BJ (cell line): ENCODE measurements around the gene MACF1. TPM values are rescaled to one million over a fixed set of nuclear protein-coding genes. Genes with fewer than 3 reads are reported as not detected.
A peak's percentile ranks its signal among the peaks of the same experiment; 100 is the strongest.

Experiments
- CTCF ChIA-PET: fragments of 350-600 bp; formaldehyde crosslinking; extraction: SDS; loops from one replicate; lab custom pipeline; 2021; ENCODE audit warnings: antibody characterized with exemption, inconsistent platforms; lab: Yijun Ruan, JAX
- POLR2A ChIA-PET: fragments of 300-600 bp; sonication (Branson Sonifier 250); formaldehyde crosslinking; extraction: SDS; loops from one replicate; lab custom pipeline; 2021; ENCODE audit warnings: antibody characterized with exemption; lab: Charles Lee
- DNase-seq: peaks from one replicate; pipeline ENCODE4 v3.0.0-alpha.2; 2011; ENCODE audit warnings: low read depth
- H3K27me3 ChIP-seq: 2 replicates; pipeline ENCODE4 v1.6.0; 2011; ENCODE audit warnings: low read length; ENCODE audit not compliant: control insufficient read depth, insufficient read depth
- H3K36me3 ChIP-seq: 2 replicates; pipeline ENCODE4 v1.5.1; 2011; ENCODE audit warnings: low read length; ENCODE audit not compliant: control insufficient read depth, insufficient read depth
- H3K4me3 ChIP-seq: 2 replicates; pipeline ENCODE4 v1.5.1; 2011; ENCODE audit warnings: low read depth, mild to moderate bottlenecking, control low read depth, low read length
- CTCF ChIP-seq: IDR thresholded peaks from 2 replicates; pipeline ENCODE4 v1.5.1; 2011; ENCODE audit warnings: low read depth, mild to moderate bottlenecking, control low read depth, inconsistent platforms, low read length, moderate library complexity; ENCODE audit not compliant: insufficient read depth
- polyA plus RNA-seq: library from polyadenylated mRNA; depleted of rRNA; stranded (reverse); fragments of >200 nt; gene quantifications from 2 replicates; pipeline ENCODE4 v1.2.3, GENCODE V29; 2011

MACF1 gene
- polyA plus RNA-seq, 1 experiment, result 57.3 TPM

- H3K4me3 ChIP-seq, result no peak overlapping the region
- CTCF ChIA-PET, result interaction anchor here (1.1 to 4.0 kb wide), 3 partner anchors 8 to 74 kb away, joined by 4 to 23 read pairs (median 18); no protein-coding TSS in a partner anchor
- POLR2A ChIA-PET, result no interaction called here
These were observed 62.3 kb downstream of the MACF1 start for GRCh38 chr1:39266792-39267191.

GRCh38 chr1:39268112-39268581 lies 63.7 kb downstream of the MACF1 start:
- Histone ChIP-seq H3K36me3 (no peaks in the 10 kb centered on the region), H3K4me3 (peak overlapping the region; percentile 34), H3K27me3 (no peaks in the 10 kb centered on the region)
- POLR2A ChIA-PET, result no interaction called here
- TF ChIP-seq CTCF, result no peak
- DNase-seq, result peak; percentile 68
- CTCF ChIA-PET, result interaction anchor here (0.8 to 4.0 kb wide), 5 partner anchors 9 to 170 kb away, joined by 3 to 23 read pairs (median 5); partner anchors contain the start of gene MACF1

More at GRCh38 chr1:39266792-39267191, 62.3 kb downstream of the MACF1 start:
- no peak for TF ChIP-seq CTCF
- Histone ChIP-seq H3K27me3 (no peaks in the 10 kb centered on the region), H3K36me3 (no peaks in the 10 kb centered on the region)
- no peak for DNase-seq

GRCh38 chr1:39268906-39269305 lies 64.4 kb downstream of the MACF1 start:
- H3K4me3 ChIP-seq, result peak overlapping the region; percentile 34
- TF ChIP-seq CTCF, result no peak
- POLR2A ChIA-PET, result no interaction called here
- DNase-seq, result no peak
- H3K36me3 ChIP-seq, result no peaks in the 10 kb centered on the region
- CTCF ChIA-PET, result interaction anchor here (0.6 to 4.0 kb wide), 5 partner anchors 10 to 170 kb away, joined by 3 to 23 read pairs (median 5); no protein-coding TSS in a partner anchor
- H3K27me3 ChIP-seq, result no peaks in the 10 kb centered on the region

- ChIA-PET CTCF (interaction anchor here (0.6 to 4.0 kb wide), 7 partner anchors 11 to 171 kb away, joined by 3 to 23 read pairs (median 4); no protein-coding TSS in a partner anchor), POLR2A (no interaction called here)
- Histone ChIP-seq H3K4me3 (peak overlapping the region; percentile 28), H3K36me3 (no peaks in the 10 kb centered on the region), H3K27me3 (no peaks in the 10 kb centered on the region)
- no peak for DNase-seq
- TF ChIP-seq CTCF, result no peak
These were observed 64.9 kb downstream of the MACF1 start for GRCh38 chr1:39269349-39269748.

GRCh38 chr1:39269791-39270342 lies 65.4 kb downstream of the MACF1 start:
- ChIA-PET CTCF (interaction anchor here (1.0 to 4.0 kb wide), 6 partner anchors 11 to 171 kb away, joined by 3 to 23 read pairs (median 4); no protein-coding TSS in a partner anchor), POLR2A (no interaction called here)
- Histone ChIP-seq H3K27me3 (no peaks in the 10 kb centered on the region), H3K36me3 (no peaks in the 10 kb centered on the region), H3K4me3 (peak overlapping the region; percentile 28)
- no peak for TF ChIP-seq CTCF
- peak; percentile 37 for DNase-seq
